Measurements from ENCODE around the gene IQCE. TPM values are rescaled to one million over a fixed set of nuclear protein-coding genes. Genes with fewer than 3 reads are reported as not detected.

The IQCE gene
- total RNA-seq, 1 donor from 2014 or later = 22.2 TPM

- H3K9me3 ChIP-seq = no peaks in the 10 kb centered on the region
- TF ChIP-seq CTCF (IDR thresholded peaks at IDR 0.05) = no peak
- ATAC-seq (peak; percentile 51), DNase-seq (peak; percentile 87)
- no peak overlapping the region for H3K4me3 ChIP-seq
- intact Hi-C loops (cut with DNase I) = no loop called here
- H3K36me3 ChIP-seq = no peaks in the 10 kb centered on the region
- H3K27ac ChIP-seq = peak overlapping the region; percentile 55
- peaks cover 72% of the 10 kb centered on the region for H3K4me1 ChIP-seq
- no peaks in the 10 kb centered on the region for H3K27me3 ChIP-seq
Measured at GRCh38 chr7:2637505-2638223, 78.9 kb downstream of the IQCE start.

- H3K27ac ChIP-seq = peak overlapping the region; percentile 36
- H3K27me3 ChIP-seq = no peaks in the 10 kb centered on the region
- H3K4me3 ChIP-seq = no peak overlapping the region
- peaks cover 72% of the 10 kb centered on the region for H3K4me1 ChIP-seq
- ATAC-seq (no peak), DNase-seq (no peak)
- no peaks in the 10 kb centered on the region for H3K9me3 ChIP-seq
- H3K36me3 ChIP-seq = no peaks in the 10 kb centered on the region
- intact Hi-C loops (cut with DNase I) = no loop called here
- TF ChIP-seq CTCF (IDR thresholded peaks at IDR 0.05) = no peak
Measured at GRCh38 chr7:2638224-2638991, 79.6 kb downstream of the IQCE start.

- Histone ChIP-seq H3K4me1 (peaks cover 68% of the 10 kb centered on the region), H3K36me3 (no peaks in the 10 kb centered on the region), H3K9me3 (no peaks in the 10 kb centered on the region), H3K27me3 (no peaks in the 10 kb centered on the region), H3K27ac (no peak overlapping the region), H3K4me3 (no peak overlapping the region)
- no peak for TF ChIP-seq CTCF (IDR thresholded peaks at IDR 0.05)
- intact Hi-C loops (cut with DNase I) = no loop called here
- ATAC-seq = no peak
- DNase-seq = no peak
Measured at GRCh38 chr7:2639181-2639681, 80.5 kb downstream of the IQCE start.

GRCh38 chr7:2639695-2640481, 81.1 kb downstream of the IQCE start:
- DNase-seq (no peak), ATAC-seq (no peak)
- Histone ChIP-seq H3K9me3 (no peaks in the 10 kb centered on the region), H3K27ac (peak overlapping the region; percentile 76), H3K27me3 (no peaks in the 10 kb centered on the region), H3K4me3 (no peak overlapping the region), H3K36me3 (no peaks in the 10 kb centered on the region), H3K4me1 (peaks cover 72% of the 10 kb centered on the region)
- intact Hi-C loops (cut with DNase I) = no loop called here
- no peak for TF ChIP-seq CTCF (IDR thresholded peaks at IDR 0.05)

GRCh38 chr7:2640482-2640830, 81.7 kb downstream of the IQCE start:
- intact Hi-C loops (cut with DNase I) = no loop called here
- peak; percentile 1 for ATAC-seq
- no peak overlapping the region for H3K4me3 ChIP-seq
- no peaks in the 10 kb centered on the region for H3K36me3 ChIP-seq
- no peak for TF ChIP-seq CTCF (IDR thresholded peaks at IDR 0.05)
- DNase-seq = no peak
- H3K4me1 ChIP-seq = peaks cover 75% of the 10 kb centered on the region
- H3K27ac ChIP-seq = peak overlapping the region; percentile 76
- no peaks in the 10 kb centered on the region for H3K27me3 ChIP-seq
- H3K9me3 ChIP-seq = no peaks in the 10 kb centered on the region
